Body of pancreas (tissue), 4 donors: Measurements from ENCODE around the gene MORN1. TPM values are rescaled to one million over a fixed set of nuclear protein-coding genes. Genes with fewer than 3 reads are reported as not detected.

Source experiments
- ATAC-seq: fragments of 150-250 bp; one replicate; pipeline ENCODE4 v1.9.1; 2016
- DNase-seq, 4 donors: peaks; one replicate each; pipeline ENCODE4 v3.0.0-alpha.2; 2019
- H3K27ac ChIP-seq, 4 donors: fragments of 200-600 bp; sonication (generic); 1 replicate in 3 of 4; 2 replicates in 1 of 4; pipeline versions ENCODE4 v1.5.1 to v1.6.1; 2016 to 2019; ENCODE audit warnings: mild to moderate bottlenecking in 1 of 4, mixed read lengths in 1 of 4, moderate library complexity in 1 of 4
- H3K27me3 ChIP-seq, 2 donors: fragments of 200-600 bp; sonication (generic); one replicate each; pipeline ENCODE4 v1.6.0; 2016; ENCODE audit warnings: mild to moderate bottlenecking in 1 of 2
- H3K36me3 ChIP-seq, 2 donors: fragments of 200-600 bp; sonication (generic); replicated peaks in 1 of 2; 2 replicates each; pipeline ENCODE4 v1.5.1; 2016; ENCODE audit warnings: low read depth in 2 of 2; ENCODE audit not compliant: insufficient read depth in 1 of 2
- H3K4me1 ChIP-seq: fragments of 200-600 bp; sonication (generic); one replicate; pipeline ENCODE4 v1.6.0; 2016
- H3K4me3 ChIP-seq, 2 donors: fragments of 200-600 bp; sonication (generic); 1 replicate in 1 of 2; 2 replicates in 1 of 2; pipeline ENCODE4 v1.5.1; 2016 to 2019
- H3K9me3 ChIP-seq, 3 donors: fragments of 200-600 bp; sonication (generic); 1 replicate in 2 of 3; 2 replicates in 1 of 3; pipeline ENCODE4 v1.5.1; 2016
- CTCF ChIP-seq, 7 experiments: fragments of 450-650 bp in 4 of 7; fragments of 200-600 bp in 3 of 7; sonication (generic) in 3 of 7; IDR thresholded peaks; one replicate each; pipeline ENCODE4 v1.5.1; 2016 to 2019; ENCODE audit warnings: antibody characterized with exemption in 7 of 7
- POLR2A ChIP-seq, 3 donors: fragments of 450-650 bp; IDR thresholded peaks; one replicate each; pipeline ENCODE4 v1.6.1; 2016; ENCODE audit warnings: antibody characterized with exemption in 3 of 3, mild to moderate bottlenecking in 2 of 3
- WGBS, 2 donors: methylation state at CpG; one replicate each; pipeline ENCODE4 v1.1.5; 2017; 5-methylcytosine and 5-hydroxymethylcytosine counted together
- intact Hi-C: fragments of 100-400 bp; cut with DNase I; formaldehyde crosslinking; loops from one replicate; pipeline ENCODE4 v1.15.1; 2023
- total RNA-seq, 2 donors: library from RNA; depleted of rRNA; stranded (reverse); fragments of >200 nt; gene quantifications; one replicate each; pipeline ENCODE4 v1.1.0, GENCODE V29; 2016

MORN1 gene
- total RNA-seq, 2 donors from 2014 or later: 7.0 to 17.8 TPM

GRCh38 chr1:2274231-2274928 is 117.0 kb downstream of the MORN1 start:
- Histone ChIP-seq H3K27ac (no peak overlapping the region), H3K27me3 (no peaks in the 10 kb centered on the region), H3K4me1 (peaks cover 57% of the 10 kb centered on the region), H3K9me3 (no peaks in the 10 kb centered on the region), H3K4me3 (no peak overlapping the region), H3K36me3 (no peaks in the 10 kb centered on the region)
- intact Hi-C loops: no loop called here
- no peak for ATAC-seq
- 79 to 100% methylated on average over 5 to 23 of the region's 24 CpGs for WGBS, 2 donors
- no peak for TF ChIP-seq CTCF (IDR thresholded peaks at IDR 0.05)
- no peak for TF ChIP-seq POLR2A (IDR thresholded peaks at IDR 0.05)
- no peak for DNase-seq

GRCh38 chr1:2273401-2274090 is 117.8 kb downstream of the MORN1 start:
- Histone ChIP-seq H3K9me3 (no peaks in the 10 kb centered on the region), H3K4me1 (peaks cover 53% of the 10 kb centered on the region), H3K36me3 (no peaks in the 10 kb centered on the region), H3K4me3 (no peak overlapping the region), H3K27ac (no peak overlapping the region), H3K27me3 (no peaks in the 10 kb centered on the region)
- intact Hi-C loops: no loop called here
- no peak for TF ChIP-seq POLR2A (IDR thresholded peaks at IDR 0.05)
- no peak for TF ChIP-seq CTCF (IDR thresholded peaks at IDR 0.05)
- ATAC-seq (no peak), DNase-seq (no peak)
- WGBS, 2 donors: 89 to 95% methylated on average over 14 to 27 of the region's 29 CpGs

DNA sequence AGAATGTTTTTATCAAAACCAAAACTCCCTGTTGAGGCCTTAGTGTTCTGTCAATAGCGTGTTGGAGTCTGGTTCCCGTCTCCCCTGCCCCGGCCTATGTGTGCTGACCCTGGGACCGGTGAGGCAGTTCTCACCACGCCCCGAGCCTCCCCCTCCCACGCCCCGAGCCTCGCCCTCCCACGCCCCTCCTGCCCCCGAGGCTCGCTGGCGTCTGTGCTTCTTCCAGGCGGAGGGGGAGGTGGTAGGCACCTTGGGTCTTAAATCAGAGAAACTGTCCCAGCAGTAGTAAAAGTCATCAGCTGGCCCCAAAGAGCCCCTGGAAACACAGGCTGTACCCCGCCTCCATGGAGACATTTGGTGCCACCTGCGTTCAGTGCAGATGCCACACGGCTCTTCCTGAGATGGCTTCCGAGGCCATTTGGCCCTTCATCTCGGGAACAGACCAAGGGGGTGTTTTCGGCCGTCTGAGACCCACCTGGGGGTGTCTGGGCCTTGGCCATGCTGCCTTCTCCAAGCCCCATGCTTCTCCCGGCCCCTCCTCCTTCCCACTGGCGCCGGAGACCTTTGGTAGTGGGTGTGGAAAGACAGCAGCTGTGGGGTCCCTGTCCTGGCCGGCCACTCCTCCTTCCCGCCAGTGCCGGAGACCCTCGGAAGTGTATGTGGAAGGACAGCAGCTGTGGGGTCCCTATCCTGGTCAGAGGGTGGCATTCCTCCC is 118.5 kb downstream of the MORN1 start:
- Histone ChIP-seq H3K27me3 (no peaks in the 10 kb centered on the region), H3K4me3 (no peak overlapping the region), H3K9me3 (no peaks in the 10 kb centered on the region), H3K4me1 (peaks cover 46% of the 10 kb centered on the region), H3K36me3 (no peaks in the 10 kb centered on the region), H3K27ac (no peak overlapping the region)
- WGBS, 2 donors: 80 to 90% methylated on average over 23 to 28 of the region's 28 CpGs
- ATAC-seq (no peak), DNase-seq (no peak)
- TF ChIP-seq CTCF (IDR thresholded peaks at IDR 0.05): no peak
- no peak for TF ChIP-seq POLR2A (IDR thresholded peaks at IDR 0.05)
- intact Hi-C loops: no loop called here

DNA sequence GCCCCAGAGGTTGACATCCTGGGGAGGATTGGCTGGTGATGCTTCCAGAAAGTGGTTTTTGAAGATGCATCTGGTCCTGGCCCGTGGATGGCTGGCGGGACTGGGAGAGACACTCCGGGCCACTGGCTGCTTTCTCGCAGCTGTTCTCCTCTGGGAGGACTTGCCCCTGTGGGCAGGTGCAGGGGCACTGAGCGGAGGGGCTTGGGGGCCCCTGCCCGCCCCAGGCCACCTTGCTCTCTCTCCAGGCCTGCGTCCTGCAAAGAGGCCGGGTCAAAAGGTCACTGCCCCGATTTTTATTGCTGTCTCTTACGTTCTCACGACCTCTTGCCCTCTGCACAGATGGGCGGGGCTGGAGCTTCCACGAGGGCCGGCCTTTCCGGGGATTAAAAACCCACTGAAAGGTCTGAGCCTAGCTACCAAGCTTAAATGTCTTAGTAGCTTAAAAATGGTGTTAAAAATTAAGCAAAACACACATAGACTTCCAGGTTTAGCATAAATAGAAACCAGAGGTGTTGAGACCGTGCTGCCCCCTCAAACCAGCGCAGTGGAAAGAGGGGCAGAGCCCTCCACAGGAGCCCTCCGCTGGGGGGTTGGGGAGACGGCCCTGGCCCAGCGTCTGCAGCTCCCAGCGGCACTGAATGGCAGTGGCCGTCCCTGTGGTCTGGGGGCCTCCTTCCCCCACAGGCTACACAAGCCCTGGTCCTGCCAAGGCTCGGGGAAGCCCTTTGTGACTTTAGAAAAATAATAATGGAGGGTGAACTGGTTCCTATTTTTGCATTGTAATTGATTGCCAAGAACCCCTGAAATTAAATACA is 119.3 kb downstream of the MORN1 start:
- Histone ChIP-seq H3K27me3 (no peaks in the 10 kb centered on the region), H3K4me3 (no peak overlapping the region), H3K36me3 (no peaks in the 10 kb centered on the region), H3K27ac (no peak overlapping the region), H3K4me1 (peaks cover 46% of the 10 kb centered on the region), H3K9me3 (no peaks in the 10 kb centered on the region)
- DNase-seq (no peak), ATAC-seq (no peak)
- WGBS, 2 donors: 61 to 75% methylated on average over 14 to 23 of the region's 23 CpGs
- intact Hi-C loops: no loop called here
- no peak for TF ChIP-seq CTCF (IDR thresholded peaks at IDR 0.05)
- TF ChIP-seq POLR2A (IDR thresholded peaks at IDR 0.05): no peak

Other genes with a start within 250 kb of the MORN1 start
- gene FAAP20, start 196.8 kb downstream of the MORN1 start, total RNA-seq: 10 to 100 TPM; 19.8 to 23.6 TPM
- gene SKI, start 163.2 kb downstream of the MORN1 start, total RNA-seq: 10 to 100 TPM; 15.8 to 33.0 TPM
- gene RER1, start 287 bp upstream of the MORN1 start, total RNA-seq: 10 to 100 TPM; 50.3 to 57.7 TPM
- gene PEX10, start 21.0 kb upstream of the MORN1 start, total RNA-seq: 10 to 100 TPM; 18.1 to 26.5 TPM
- gene PLCH2, start 84.7 kb upstream of the MORN1 start, total RNA-seq: 10 to 100 TPM in 1 of 2 donors, 1 to 10 TPM in 1; 5.7 to 27.4 TPM
- gene PANK4, start 135.0 kb upstream of the MORN1 start, total RNA-seq: 10 to 100 TPM; 13.7 to 31.3 TPM
- not detected for gene HES5, start 138.7 kb upstream of the MORN1 start, total RNA-seq
- 10 to 100 TPM; 25.9 to 58.3 TPM for gene TNFRSF14, start 164.8 kb upstream of the MORN1 start, total RNA-seq
- gene PRXL2B, start 195.2 kb upstream of the MORN1 start, total RNA-seq: 1 to 10 TPM; 5.6 to 8.8 TPM
- not detected for gene MMEL1, start 241.5 kb upstream of the MORN1 start, total RNA-seq